GM21529 (cell line): ENCODE measurements around the gene PRX.
"Not testable (repeated sequence)": the region's sequence is repeated elsewhere in the genome, so short reads cannot be mapped to it uniquely, and the experiment has no call there.

Source experiments
- ATAC-seq: cut with Tn5 transposase; IDR thresholded peaks from one replicate; pipeline ENCODE4 v1.9.1; 2021; ENCODE audit not compliant: unreplicated experiment

PRX gene

GRCh38 chr19:40413291-40413845, at the start of gene PRX:
Gene PRX (minus strand): TSS chr19:40413378. CDS start chr19:40407932, 5,446 bp downstream.
- ATAC-seq: no peak

- no peak for ATAC-seq
Observed at GRCh38 chr19:40461669-40462221, 48.6 kb upstream of the PRX start.

GRCh38 chr19:40460185-40460584, 47.0 kb upstream of the PRX start:
- ATAC-seq: no peak

GRCh38 chr19:40458597-40458974, 45.4 kb upstream of the PRX start:
- no peak for ATAC-seq

GRCh38 chr19:40457953-40458596, 44.9 kb upstream of the PRX start:
- ATAC-seq: no peak

- ATAC-seq: no peak
Observed at GRCh38 chr19:40457048-40457447, 43.9 kb upstream of the PRX start.

- not testable (repeated sequence) for ATAC-seq
Observed at GRCh38 chr19:40453943-40454342, 40.8 kb upstream of the PRX start.

GRCh38 chr19:40453151-40453735, 40.1 kb upstream of the PRX start:
- ATAC-seq: no peak

GRCh38 chr19:40452016-40452415, 38.8 kb upstream of the PRX start:
- ATAC-seq: no peak

- ATAC-seq: no peak
Observed at GRCh38 chr19:40450664-40451063, 37.5 kb upstream of the PRX start.

GRCh38 chr19:40449506-40449905, 36.3 kb upstream of the PRX start:
- no peak for ATAC-seq

GRCh38 chr19:40446263-40446784, 33.1 kb upstream of the PRX start:
- ATAC-seq: no peak

- ATAC-seq: no peak
Observed at GRCh38 chr19:40445780-40446262, 32.6 kb upstream of the PRX start.

GRCh38 chr19:40444825-40445312, 31.7 kb upstream of the PRX start:
- ATAC-seq: no peak

GRCh38 chr19:40444000-40444824, 31.0 kb upstream of the PRX start, which contains the start of gene SERTAD3:
Gene SERTAD3 (minus strand): TSS chr19:40444335. CDS start chr19:40442080, 2,255 bp downstream.
- ATAC-seq: peak; percentile 60

GRCh38 chr19:40443131-40443999, 30.2 kb upstream of the PRX start:
- peak; percentile 67 for ATAC-seq

- ATAC-seq: no peak
Observed at GRCh38 chr19:40442328-40443130, 29.4 kb upstream of the PRX start.

GRCh38 chr19:40441719-40442253, 28.6 kb upstream of the PRX start:
- ATAC-seq: no peak

GRCh38 chr19:40438284-40438683, 25.1 kb upstream of the PRX start:
- no peak for ATAC-seq
